Uterus (tissue), 4 donors: Measurements from ENCODE around the gene BID. TPM values are rescaled to one million over a fixed set of nuclear protein-coding genes. Genes with fewer than 3 reads are reported as not detected.

Experiments
- DNase-seq, 2 donors: peaks; one replicate each; pipeline ENCODE4 v3.0.0-alpha.2; 2019 to 2020
- H3K27ac ChIP-seq, 2 donors: fragments of 200-600 bp; sonication (generic); 1 replicate in 1 of 2; 2 replicates in 1 of 2; pipeline ENCODE4 v1.5.1; 2016 to 2018
- H3K27me3 ChIP-seq, 2 donors: fragments of 200-600 bp; sonication (generic); one replicate each; pipeline ENCODE4 v1.5.1; 2018 to 2019; ENCODE audit warnings: control low read depth in 1 of 2
- H3K36me3 ChIP-seq, 2 donors: fragments of 200-600 bp; sonication (generic); one replicate each; pipeline ENCODE4 v1.5.1; 2019; ENCODE audit warnings: control low read depth in 1 of 2
- H3K4me1 ChIP-seq, 2 donors: fragments of 200-600 bp; sonication (generic); one replicate each; pipeline ENCODE4 v1.5.1; 2018 to 2019; ENCODE audit warnings: control low read depth in 1 of 2
- H3K4me3 ChIP-seq, 2 donors: fragments of 200-600 bp; sonication (generic); 1 replicate in 1 of 2; 2 replicates in 1 of 2; pipeline ENCODE4 v1.5.1; 2018 to 2019; ENCODE audit warnings: mild to moderate bottlenecking in 1 of 2
- H3K9me3 ChIP-seq, 2 donors: fragments of 200-600 bp; sonication (generic); one replicate each; pipeline ENCODE4 v1.5.1; 2019; ENCODE audit warnings: control low read depth in 1 of 2
- CTCF ChIP-seq, 4 experiments: fragments of 200-600 bp in 2 of 4; fragments of 450-650 bp in 2 of 4; sonication (generic) in 2 of 4; IDR thresholded peaks; one replicate each; pipeline ENCODE4 v1.5.1; 2016 to 2019; ENCODE audit warnings: antibody characterized with exemption in 4 of 4, mild to moderate bottlenecking in 2 of 4, moderate library complexity in 1 of 4
- POLR2A ChIP-seq, 2 donors: fragments of 450-650 bp; IDR thresholded peaks; one replicate each; pipeline ENCODE4 v1.6.1; 2016; ENCODE audit warnings: antibody characterized with exemption in 2 of 2, mild to moderate bottlenecking in 1 of 2, moderate library complexity in 1 of 2
- intact Hi-C: fragments of 100-400 bp; cut with DNase I; formaldehyde crosslinking; loops from one replicate; pipeline ENCODE4 v1.15.1; 2023; ENCODE audit warnings: low total_unique reads
- total RNA-seq, 4 donors: library from RNA; depleted of rRNA in 3 of 4; stranded (reverse); fragments of >200 nt in 3 of 4; gene quantifications; one replicate each; pipeline versions ENCODE4 v1.1.0 to v1.2.4, GENCODE V29; 2014 to 2023
- donor health status: DM: yes; HTN: yes; CAD: no.

BID gene
- total RNA-seq, 4 donors from 2014 or later: 0.77 to 96.2 (median 10.4) TPM

- intact Hi-C loops: no loop called here
- no peaks in the 10 kb centered on the region for H3K4me1 ChIP-seq
- no peaks in the 10 kb centered on the region for H3K27me3 ChIP-seq
- H3K36me3 ChIP-seq: no peaks in the 10 kb centered on the region
- no peak overlapping the region for H3K4me3 ChIP-seq
- no peak overlapping the region for H3K27ac ChIP-seq
- TF ChIP-seq POLR2A (IDR thresholded peaks at IDR 0.05): no peak
- TF ChIP-seq CTCF (IDR thresholded peaks at IDR 0.05): no peak
- no peaks in the 10 kb centered on the region for H3K9me3 ChIP-seq
- DNase-seq: no peak
These were observed 29.8 kb downstream of the BID start for GRCh38 chr22:17744430-17744829.

GRCh38 chr22:17743661-17744411 is 30.4 kb downstream of the BID start:
- TF ChIP-seq CTCF (IDR thresholded peaks at IDR 0.05) (no peak), POLR2A (IDR thresholded peaks at IDR 0.05) (no peak)
- intact Hi-C loops: no loop called here
- no peak for DNase-seq

GRCh38 chr22:17742527-17742902 is 31.8 kb downstream of the BID start:
- intact Hi-C loops: no loop called here
- Histone ChIP-seq H3K4me3 (no peak overlapping the region), H3K27me3 (no peaks in the 10 kb centered on the region), H3K4me1 (no peaks in the 10 kb centered on the region), H3K27ac (no peak overlapping the region), H3K9me3 (no peaks in the 10 kb centered on the region), H3K36me3 (no peaks in the 10 kb centered on the region)
- peak; percentile 50 to 69 (median 59) for TF ChIP-seq CTCF (IDR thresholded peaks at IDR 0.05)
- TF ChIP-seq POLR2A (IDR thresholded peaks at IDR 0.05): no peak
- DNase-seq: peak; percentile 34 to 46

More at GRCh38 chr22:17743661-17744411, 30.4 kb downstream of the BID start:
- no peak overlapping the region for H3K4me3 ChIP-seq
- H3K4me1 ChIP-seq: no peaks in the 10 kb centered on the region
- H3K36me3 ChIP-seq: no peaks in the 10 kb centered on the region
- H3K27me3 ChIP-seq: no peaks in the 10 kb centered on the region
- H3K27ac ChIP-seq: no peak overlapping the region
- no peaks in the 10 kb centered on the region for H3K9me3 ChIP-seq

GRCh38 chr22:17741866-17742526 is 32.3 kb downstream of the BID start:
- intact Hi-C loops: no loop called here
- Histone ChIP-seq H3K36me3 (no peaks in the 10 kb centered on the region), H3K27ac (no peak overlapping the region), H3K4me1 (no peaks in the 10 kb centered on the region), H3K27me3 (no peaks in the 10 kb centered on the region), H3K4me3 (no peak overlapping the region), H3K9me3 (no peaks in the 10 kb centered on the region)
- TF ChIP-seq CTCF (IDR thresholded peaks at IDR 0.05) (no peak), POLR2A (IDR thresholded peaks at IDR 0.05) (no peak)
- DNase-seq: no peak
